H9 (cell line): ENCODE results near the gene RNF157. TPM values are rescaled to one million over a fixed set of nuclear protein-coding genes. Genes with fewer than 3 reads are reported as not detected.

ENCODE experiments used
- DNase-seq: peaks from one replicate; pipeline ENCODE4 v3.0.0-alpha.2; 2017
- H2AFZ ChIP-seq: one replicate; pipeline ENCODE4 v1.6.1; 2013; ENCODE audit warnings: mild to moderate bottlenecking, low read length, control low read depth, moderate library complexity
- H2AK5ac ChIP-seq: 2 replicates; pipeline ENCODE4 v1.6.1; 2013; ENCODE audit warnings: low read length, control low read depth, mixed read lengths; ENCODE audit not compliant: insufficient read length
- H2BK120ac ChIP-seq: one replicate; pipeline ENCODE4 v1.6.1; 2013; ENCODE audit warnings: low read depth, mild to moderate bottlenecking, low read length, control low read depth, inconsistent platforms; ENCODE audit not compliant: poor library complexity, severe bottlenecking
- H2BK12ac ChIP-seq: 2 replicates; pipeline ENCODE4 v1.6.1; 2013; ENCODE audit warnings: low read length, control low read depth, mixed read lengths, low read depth; ENCODE audit not compliant: insufficient read length
- H2BK15ac ChIP-seq: 2 replicates; pipeline ENCODE4 v1.6.1; 2013; ENCODE audit warnings: low read depth, low read length, control low read depth
- H2BK20ac ChIP-seq: one replicate; pipeline ENCODE4 v1.6.1; 2013; ENCODE audit warnings: low read depth, mild to moderate bottlenecking, low read length, control low read depth, inconsistent platforms; ENCODE audit not compliant: poor library complexity, severe bottlenecking
- H2BK5ac ChIP-seq: 2 replicates; pipeline ENCODE4 v1.6.1; 2013; ENCODE audit warnings: low read length, control low read depth, mixed read lengths; ENCODE audit not compliant: insufficient read length
- H3K14ac ChIP-seq: 2 replicates; pipeline ENCODE4 v1.6.1; 2013; ENCODE audit warnings: low read length, control low read depth; ENCODE audit not compliant: insufficient read depth
- H3K18ac ChIP-seq: 2 replicates; pipeline ENCODE4 v1.6.1; 2013; ENCODE audit warnings: low read depth, mild to moderate bottlenecking, mixed read lengths, low read length, control low read depth; ENCODE audit not compliant: insufficient read length
- H3K23ac ChIP-seq: 2 replicates; pipeline ENCODE4 v1.6.1; 2013; ENCODE audit warnings: low read length, control low read depth, mixed read lengths, low read depth; ENCODE audit not compliant: insufficient read length
- H3K23me2 ChIP-seq: 2 replicates; pipeline ENCODE4 v1.6.1; 2013; ENCODE audit warnings: low read depth, mild to moderate bottlenecking, mixed read lengths, low read length, control low read depth; ENCODE audit not compliant: insufficient read length, poor library complexity, severe bottlenecking
- H3K27ac ChIP-seq: 2 replicates; pipeline ENCODE4 v1.5.1; 2013; ENCODE audit warnings: low read length, control low read depth, mixed read lengths, low read depth; ENCODE audit not compliant: insufficient read length
- H3K27me3 ChIP-seq: 2 replicates; pipeline ENCODE4 v1.6.1; 2013; ENCODE audit warnings: low read length, control low read depth, inconsistent platforms; ENCODE audit not compliant: insufficient read depth
- H3K4ac ChIP-seq: 2 replicates; pipeline ENCODE4 v1.6.1; 2013; ENCODE audit warnings: low read depth, mild to moderate bottlenecking, control low read depth, inconsistent platforms, low read length, moderate library complexity
- H3K4me1 ChIP-seq: 2 replicates; pipeline ENCODE4 v1.6.1; 2013; ENCODE audit warnings: low read length, control low read depth, inconsistent platforms; ENCODE audit not compliant: insufficient read depth
- H3K4me2 ChIP-seq: 2 replicates; pipeline ENCODE4 v1.6.1; 2013; ENCODE audit warnings: low read length, control low read depth, mixed read lengths; ENCODE audit not compliant: insufficient read length, insufficient read depth
- H3K56ac ChIP-seq: 2 replicates; pipeline ENCODE4 v1.6.1; 2013; ENCODE audit warnings: low read depth, mild to moderate bottlenecking, mixed read lengths, low read length, control low read depth; ENCODE audit not compliant: insufficient read length
- H3K79me1 ChIP-seq: 2 replicates; pipeline ENCODE4 v1.6.1; 2013; ENCODE audit warnings: low read depth, mild to moderate bottlenecking, moderate library complexity, low read length, control low read depth, inconsistent platforms; ENCODE audit not compliant: insufficient read depth, poor library complexity, severe bottlenecking
- H3K79me2 ChIP-seq: 2 replicates; pipeline ENCODE4 v1.6.1; 2013; ENCODE audit warnings: low read length, control low read depth, inconsistent platforms; ENCODE audit not compliant: insufficient read depth
- H3K9ac ChIP-seq: 2 replicates; pipeline ENCODE4 v1.6.1; 2013; ENCODE audit warnings: low read length, control low read depth, mixed read lengths; ENCODE audit not compliant: insufficient read length; ENCODE audit errors: extremely low read depth
- H3K9me3 ChIP-seq: one replicate; pipeline ENCODE4 v1.6.1; 2013; ENCODE audit warnings: low read depth, low read length, inconsistent platforms; ENCODE audit not compliant: control insufficient read depth
- H3T11ph ChIP-seq: one replicate; pipeline ENCODE4 v1.6.1; 2013; ENCODE audit warnings: mild to moderate bottlenecking, low read length, control low read depth, inconsistent platforms
- H4K20me1 ChIP-seq: one replicate; pipeline ENCODE4 v1.6.1; 2013; ENCODE audit not compliant: control insufficient read depth, insufficient read length, insufficient read depth
- H4K5ac ChIP-seq: 2 replicates; pipeline ENCODE4 v1.6.1; 2013; ENCODE audit warnings: low read depth, mild to moderate bottlenecking, mixed read lengths, low read length, control low read depth; ENCODE audit not compliant: insufficient read length
- H4K8ac ChIP-seq: replicated peaks from 2 replicates; pipeline ENCODE4 v1.6.1; 2013; ENCODE audit warnings: low read length, control low read depth, mixed read lengths, low read depth; ENCODE audit not compliant: insufficient read length
- H4K91ac ChIP-seq: 2 replicates; pipeline ENCODE4 v1.6.1; 2013; ENCODE audit warnings: low read depth, mild to moderate bottlenecking, moderate library complexity, mixed read lengths, low read length, control low read depth; ENCODE audit not compliant: insufficient read length
- H3K27ac Mint-ChIP-seq, 3 experiments: 2 replicates in 2 of 3; 3 replicates in 1 of 3; pipeline ENCODE4 v1.8.0; 2020 to 2021; ENCODE audit warnings: mixed read lengths in 3 of 3, mild to moderate bottlenecking in 1 of 3, moderate library complexity in 1 of 3
- H3K27me3 Mint-ChIP-seq: 2 replicates; pipeline ENCODE4 v1.8.0; 2021; ENCODE audit warnings: low read depth, mild to moderate bottlenecking, moderate library complexity, mixed read lengths
- H3K36me3 Mint-ChIP-seq, 3 experiments: 2 replicates in 2 of 3; 3 replicates in 1 of 3; pipeline ENCODE4 v1.8.0; 2020 to 2021; ENCODE audit warnings: low read depth in 3 of 3, mixed read lengths in 3 of 3; ENCODE audit not compliant: insufficient read depth in 1 of 3
- H3K4me1 Mint-ChIP-seq, 2 experiments: 2 replicates each; pipeline ENCODE4 v1.8.0; 2020; ENCODE audit warnings: mixed read lengths in 2 of 2
- H3K4me3 Mint-ChIP-seq, 2 experiments: 2 replicates in 1 of 2; 3 replicates in 1 of 2; pipeline ENCODE4 v1.8.0; 2020 to 2021; ENCODE audit warnings: mild to moderate bottlenecking in 2 of 2, mixed read lengths in 2 of 2, moderate library complexity in 1 of 2
- H3K9me3 Mint-ChIP-seq, 2 experiments: 2 replicates in 1 of 2; 3 replicates in 1 of 2; pipeline ENCODE4 v1.8.0; 2020; ENCODE audit warnings: mild to moderate bottlenecking in 2 of 2, mixed read lengths in 2 of 2, moderate library complexity in 1 of 2
- WGBS: extraction: QIAGEN DNeasy Blood & Tissue Kit; methylation state at CpG from one replicate; pipeline ENCODE4 v1.1.7; 2013; ENCODE audit warnings: missing lambda C conversion rate, low lambda C conversion rate, mixed read lengths; ENCODE audit not compliant: insufficient read length; ENCODE audit errors: extremely low coverage; 5-methylcytosine and 5-hydroxymethylcytosine counted together
- total RNA-seq: library from RNA; stranded (reverse); gene quantifications from 2 replicates; pipeline ENCODE4 v1.2.1, GENCODE V29; 2021
- TF ChIP-seq, protein P1 (sequence below): fragments of 200-600 bp; sonication (generic); conservative IDR thresholded peaks from 3 replicates; pipeline ENCODE4 v1.8.0; 2021; ENCODE audit warnings: antibody characterized with exemption, mild to moderate bottlenecking

RNF157 gene
- total RNA-seq, 1 experiment from 2014 or later, result 9.9 TPM

DNA sequence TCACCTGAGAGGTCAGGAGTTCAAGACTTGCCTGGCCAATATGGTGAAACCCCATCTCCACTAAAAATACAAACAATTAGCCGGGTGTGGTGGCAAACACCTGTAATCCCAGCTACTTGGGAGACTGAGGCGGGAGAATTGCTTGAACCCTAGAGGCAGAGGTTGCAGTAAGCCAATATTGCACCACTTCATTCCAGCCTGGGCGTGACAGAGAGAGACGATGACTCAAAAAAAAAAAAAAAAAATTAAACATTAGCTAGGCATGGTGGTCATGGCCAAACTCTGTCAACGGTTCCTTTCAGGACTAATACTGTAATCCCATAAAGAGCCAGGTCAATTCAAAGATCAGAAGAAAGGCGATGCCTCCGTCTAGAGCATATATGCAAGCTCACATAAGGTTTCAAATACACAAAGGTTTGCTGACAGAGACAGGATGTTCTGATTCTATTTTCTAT is 2.4 kb downstream of the RNF157 start:
- no peak overlapping the region for H3K27ac ChIP-seq
- H2AK5ac ChIP-seq, result no peak overlapping the region
- no peak overlapping the region for H4K5ac ChIP-seq
- DNase-seq, result no peak
- no peaks in the 10 kb centered on the region; a peak in 1 of 5 replicates for H3K9me3 Mint-ChIP-seq
- H2BK20ac ChIP-seq, result no peak overlapping the region
- H3K79me1 ChIP-seq, result no peaks in the 10 kb centered on the region
- H3K23ac ChIP-seq, result no peak overlapping the region
- H2BK15ac ChIP-seq, result no peak overlapping the region
- H3K4me3 Mint-ChIP-seq, result no peak overlapping the region
- H3K23me2 ChIP-seq, result peaks cover 8% of the 10 kb centered on the region
- peaks cover 8% of the 10 kb centered on the region in 2 experiments for H3K4me1 Mint-ChIP-seq
- no peak overlapping the region for H3K9ac ChIP-seq
- no peaks in the 10 kb centered on the region for H3K9me3 ChIP-seq
- H2AFZ ChIP-seq, result no peak overlapping the region
- no peaks in the 10 kb centered on the region for H3K79me2 ChIP-seq
- no peak overlapping the region for H3K56ac ChIP-seq
- TF ChIP-seq, protein P1, sequence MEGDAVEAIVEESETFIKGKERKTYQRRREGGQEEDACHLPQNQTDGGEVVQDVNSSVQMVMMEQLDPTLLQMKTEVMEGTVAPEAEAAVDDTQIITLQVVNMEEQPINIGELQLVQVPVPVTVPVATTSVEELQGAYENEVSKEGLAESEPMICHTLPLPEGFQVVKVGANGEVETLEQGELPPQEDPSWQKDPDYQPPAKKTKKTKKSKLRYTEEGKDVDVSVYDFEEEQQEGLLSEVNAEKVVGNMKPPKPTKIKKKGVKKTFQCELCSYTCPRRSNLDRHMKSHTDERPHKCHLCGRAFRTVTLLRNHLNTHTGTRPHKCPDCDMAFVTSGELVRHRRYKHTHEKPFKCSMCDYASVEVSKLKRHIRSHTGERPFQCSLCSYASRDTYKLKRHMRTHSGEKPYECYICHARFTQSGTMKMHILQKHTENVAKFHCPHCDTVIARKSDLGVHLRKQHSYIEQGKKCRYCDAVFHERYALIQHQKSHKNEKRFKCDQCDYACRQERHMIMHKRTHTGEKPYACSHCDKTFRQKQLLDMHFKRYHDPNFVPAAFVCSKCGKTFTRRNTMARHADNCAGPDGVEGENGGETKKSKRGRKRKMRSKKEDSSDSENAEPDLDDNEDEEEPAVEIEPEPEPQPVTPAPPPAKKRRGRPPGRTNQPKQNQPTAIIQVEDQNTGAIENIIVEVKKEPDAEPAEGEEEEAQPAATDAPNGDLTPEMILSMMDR, result no peak
- H3T11ph ChIP-seq, result no peak overlapping the region
- no peak overlapping the region for H3K4me2 ChIP-seq
- no peaks in the 10 kb centered on the region for H4K20me1 ChIP-seq
- no peak overlapping the region for H4K91ac ChIP-seq
- no CpG with 5 or more reads among the region's 7 CpGs for WGBS
- H3K27me3 ChIP-seq, result peaks cover 10% of the 10 kb centered on the region
- H3K27ac Mint-ChIP-seq, result no peak overlapping the region
- no peak overlapping the region for H3K14ac ChIP-seq
- no peaks in the 10 kb centered on the region for H3K4me1 ChIP-seq
- H3K27me3 Mint-ChIP-seq, result peaks cover 58% of the 10 kb centered on the region
- no peak overlapping the region for H4K8ac ChIP-seq
- H3K4ac ChIP-seq, result no peak overlapping the region
- H3K18ac ChIP-seq, result no peak overlapping the region
- H3K36me3 Mint-ChIP-seq, result no peaks in the 10 kb centered on the region; a peak in 1 of 7 replicates
- no peak overlapping the region for H2BK5ac ChIP-seq
- no peak overlapping the region for H2BK12ac ChIP-seq
- no peak overlapping the region for H2BK120ac ChIP-seq
